Endothelial cell of umbilical vein (primary cell): ENCODE measurements around the gene DENND4A. TPM values are rescaled to one million over a fixed set of nuclear protein-coding genes. Genes with fewer than 3 reads are reported as not detected.

Source experiments
- BruUV-seq: library from RNA; stranded (reverse); fragments of 400-500 nt; replicated peaks from 2 replicates; lab custom pipeline; 2021; lab: Mats Ljungman, UMichigan
- CTCF ChIA-PET: fragments of 300-600, 350-600 bp; sonication (Branson Sonifier 250); formaldehyde crosslinking; loops from one replicate; lab custom pipeline; 2021; ENCODE audit warnings: antibody characterized with exemption, inconsistent platforms; lab: Charles Lee
- POLR2A ChIA-PET: fragments of 300-600, 350-600 bp; sonication (Branson Sonifier 250); formaldehyde crosslinking; loops from one replicate; lab custom pipeline; 2021; ENCODE audit warnings: antibody characterized with exemption, inconsistent platforms; lab: Charles Lee
- DNase-seq: peaks from one replicate; pipeline ENCODE4 v3.0.0-alpha.2; 2011; ENCODE audit warnings: low read depth, low spot score
- FAIRE-seq: peaks from 2 replicates; lab custom pipeline; 2011; peaks lifted over from hg19 to GRCh38; lab: Jason Lieb, UNC
- H2AFZ ChIP-seq: 2 replicates; pipeline ENCODE4 v1.6.0; 2012; ENCODE audit warnings: low read depth, low read length, control low read depth, inconsistent platforms
- H3K27ac ChIP-seq: 2 replicates; pipeline ENCODE4 v1.5.1; 2011; ENCODE audit warnings: low read depth, mild to moderate bottlenecking, control low read depth, low read length, moderate library complexity; ENCODE audit not compliant: insufficient read depth
- H3K27me3 ChIP-seq, 2 experiments: 2 replicates each; pipeline versions ENCODE4 v1.6.0 to v1.6.1; 2011; ENCODE audit warnings: low read length in 2 of 2, mixed read lengths in 1 of 2; ENCODE audit not compliant: control insufficient read depth in 2 of 2, insufficient read depth in 2 of 2
- H3K36me3 ChIP-seq, 2 experiments: 2 replicates in 1 of 2; 3 replicates in 1 of 2; pipeline ENCODE4 v1.5.1; 2011; ENCODE audit warnings: low read length in 2 of 2, mild to moderate bottlenecking in 1 of 2, moderate library complexity in 1 of 2; ENCODE audit not compliant: control insufficient read depth in 2 of 2, insufficient read depth in 2 of 2; ENCODE audit errors: extremely low read depth in 1 of 2
- H3K4me1 ChIP-seq: 3 replicates; pipeline ENCODE4 v1.5.1; 2011; ENCODE audit warnings: mild to moderate bottlenecking, low read length; ENCODE audit not compliant: control insufficient read depth, insufficient read depth; ENCODE audit errors: extremely low read depth
- H3K4me2 ChIP-seq: 2 replicates; pipeline ENCODE4 v1.6.1; 2011; ENCODE audit warnings: low read length, control low read depth, mixed read lengths; ENCODE audit not compliant: insufficient read depth
- H3K4me3 ChIP-seq, 3 experiments: fragments of 200-600 bp in 1 of 3; sonication (generic), shearing (Covaris generic) in 1 of 3; replicated peaks in 1 of 3; 2 replicates each; pipeline ENCODE4 v1.5.1; 2011 to 2016; ENCODE audit warnings: control low read depth in 3 of 3, low read length in 3 of 3, mild to moderate bottlenecking in 2 of 3, inconsistent platforms in 1 of 3, low read depth in 1 of 3, moderate library complexity in 1 of 3; ENCODE audit not compliant: insufficient read depth in 1 of 3
- H3K79me2 ChIP-seq: 2 replicates; pipeline ENCODE4 v1.6.0; 2012; ENCODE audit warnings: low read length, inconsistent platforms; ENCODE audit not compliant: control insufficient read depth, insufficient read depth
- H3K9ac ChIP-seq: replicated peaks from 2 replicates; pipeline ENCODE3; 2011; ENCODE audit warnings: low read length, control low read depth; ENCODE audit not compliant: insufficient read depth; ENCODE audit errors: extremely low read depth
- H3K9me1 ChIP-seq: replicated peaks from 3 replicates; pipeline ENCODE4 v1.6.0; 2011; ENCODE audit warnings: mild to moderate bottlenecking, low read length; ENCODE audit not compliant: control insufficient read depth, insufficient read depth; ENCODE audit errors: extremely low read depth
- H3K9me3 ChIP-seq: replicated peaks from 2 replicates; pipeline ENCODE4 v1.5.1; 2012; ENCODE audit warnings: low read length, inconsistent platforms; ENCODE audit not compliant: control insufficient read depth, insufficient read depth
- H4K20me1 ChIP-seq: replicated peaks from 2 replicates; pipeline ENCODE3; 2011; ENCODE audit warnings: mild to moderate bottlenecking, low read length; ENCODE audit not compliant: control insufficient read depth, insufficient read depth; ENCODE audit errors: extremely low read depth
- CTCF ChIP-seq, 2 donors: IDR thresholded peaks; 1 replicate in 1 of 2; 2 replicates in 1 of 2; pipeline ENCODE4 v1.5.1; 2011; ENCODE audit warnings: low read length in 2 of 2, mild to moderate bottlenecking in 2 of 2, moderate library complexity in 2 of 2, control low read depth in 1 of 2, inconsistent platforms in 1 of 2, low read depth in 1 of 2; ENCODE audit not compliant: insufficient read depth in 1 of 2; ENCODE audit errors: extremely low read depth in 1 of 2
- EZH2 ChIP-seq: IDR thresholded peaks from 2 replicates; pipeline ENCODE4 v1.6.1; 2012; ENCODE audit warnings: borderline replicate concordance, low read depth, mild to moderate bottlenecking, moderate library complexity, low read length, inconsistent platforms; ENCODE audit not compliant: severe bottlenecking
- FOS ChIP-seq: IDR thresholded peaks from 2 replicates; pipeline ENCODE4 v1.6.1; 2011; ENCODE audit warnings: mild to moderate bottlenecking, low read length, moderate library complexity, borderline replicate concordance; ENCODE audit not compliant: insufficient read depth
- GATA2 ChIP-seq: IDR thresholded peaks from 2 replicates; pipeline ENCODE4 v1.7.0; 2011; ENCODE audit warnings: low read depth, mild to moderate bottlenecking, moderate library complexity, mixed read lengths, low read length; ENCODE audit not compliant: insufficient read length, insufficient read depth
- JUN ChIP-seq: IDR thresholded peaks from 2 replicates; pipeline ENCODE4 v1.6.1; 2011; ENCODE audit warnings: borderline replicate concordance, low read depth; ENCODE audit not compliant: insufficient read length, insufficient read depth
- MAX ChIP-seq: IDR thresholded peaks from 2 replicates; pipeline ENCODE4 v1.6.1; 2011; ENCODE audit not compliant: insufficient read depth, insufficient read length
- MYC ChIP-seq: IDR thresholded peaks from one replicate; pipeline ENCODE4 v1.6.1; 2011; ENCODE audit warnings: mild to moderate bottlenecking, low read depth, low read length
- POLR2A ChIP-seq: IDR thresholded peaks from 2 replicates; pipeline ENCODE4 v1.6.1; 2012; ENCODE audit warnings: low read depth, mild to moderate bottlenecking, control low read depth, low read length
- POLR2AphosphoS5 ChIP-seq: IDR thresholded peaks from 2 replicates; pipeline ENCODE4 v1.6.1; 2012; ENCODE audit warnings: low read depth, mild to moderate bottlenecking, control low read depth, low read length, moderate library complexity; ENCODE audit not compliant: insufficient read depth
- dilution Hi-C: fragments of 300-500 bp; cut with MboI; formaldehyde crosslinking; loops from one replicate; pipeline ENCODE4 v1.15.0; 2019; ENCODE audit warnings: low sequenced_read_pairs; ENCODE audit not compliant: extremely low pct_ligation_motif_present
- intact Hi-C: fragments of 100-400 bp; cut with micrococcal nuclease; formaldehyde crosslinking; loops from one replicate; pipeline ENCODE4 v1.10.0; 2022
- polyA plus RNA-seq, 4 experiments: library from polyadenylated mRNA; depleted of rRNA in 3 of 4; stranded (reverse) in 3 of 4; unstranded in 1 of 4; fragments of >200 nt; gene quantifications; 2 replicates each; pipeline versions ENCODE4 v1.2.1 to v1.2.3, GENCODE V29; 2011 to 2012; ENCODE audit warnings: missing spikeins in 1 of 4
- total RNA-seq: library from RNA; stranded (reverse); gene quantifications from 2 replicates; pipeline ENCODE4 v1.2.3, GENCODE V29; 2021

DENND4A gene
- total and polyA plus RNA-seq, 2 donors (not counting 3 experiments of a cell fraction or from before 2014, with no cell fraction given) = 5.7 to 22.2 TPM

- Histone ChIP-seq H3K9me3 (no peaks in the 10 kb centered on the region), H3K36me3 (no peaks in the 10 kb centered on the region), H4K20me1 (no peaks in the 10 kb centered on the region), H2AFZ (no peak overlapping the region), H3K4me1 (peaks cover 35% of the 10 kb centered on the region), H3K79me2 (no peaks in the 10 kb centered on the region), H3K9me1 (no peaks in the 10 kb centered on the region), H3K27ac (peak overlapping the region; percentile 55), H3K9ac (no peak overlapping the region), H3K4me2 (no peak overlapping the region), H3K27me3 (no peaks in the 10 kb centered on the region), H3K4me3 (no peak overlapping the region)
- DNase-seq = no peak
- CTCF ChIA-PET = interaction anchor here (4.1 kb wide), 1 partner anchor 17 kb away, joined by 28 read pairs; no protein-coding TSS in a partner anchor
- TF ChIP-seq JUN = no peak
- TF ChIP-seq CTCF (IDR thresholded peaks at IDR 0.05; ENCODE audit: extremely low read depth in 1 of 2, insufficient read depth in 1 of 2, low read depth in 1 of 2, low read length in 2 of 2) = no peak
- no peak for TF ChIP-seq MYC
- TF ChIP-seq POLR2A = no peak
- no peak for TF ChIP-seq MAX
- no peak for TF ChIP-seq FOS
- TF ChIP-seq GATA2 = no peak
- TF ChIP-seq EZH2 = no peak
- no peak for TF ChIP-seq POLR2AphosphoS5
- BruUV-seq = no TSS peak
- dilution Hi-C loops = no loop called here
- POLR2A ChIA-PET = no interaction called here
- intact Hi-C loops = loop anchor here (2.0 kb wide), 1 partner anchor 21 kb away; no protein-coding TSS in a partner anchor
- FAIRE-seq = no peak
Measured at GRCh38 chr15:65839985-65840384, 47.9 kb upstream of the DENND4A start.
